Peyer's patch (tissue), 4 donors: Measurements from ENCODE around the gene TMEM259. TPM values are rescaled to one million over a fixed set of nuclear protein-coding genes. Genes with fewer than 3 reads are reported as not detected.

Experiments
- DNase-seq, 3 donors: peaks; one replicate each; pipeline ENCODE4 v3.0.0-alpha.2; 2017 to 2019
- H3K27ac ChIP-seq, 4 donors: fragments of 200-600 bp; sonication (generic); one replicate each; pipeline ENCODE4 v1.5.1; 2016 to 2019
- H3K27me3 ChIP-seq, 2 donors: fragments of 200-600 bp; sonication (generic); one replicate each; pipeline ENCODE4 v1.5.1; 2019
- H3K36me3 ChIP-seq, 3 donors: fragments of 200-600 bp; sonication (generic); one replicate each; pipeline ENCODE4 v1.5.1; 2016 to 2019
- H3K4me1 ChIP-seq, 4 donors: fragments of 200-600 bp; sonication (generic); one replicate each; pipeline ENCODE4 v1.5.1; 2016 to 2019
- H3K4me3 ChIP-seq, 4 donors: fragments of 200-600 bp; sonication (generic); 1 replicate in 3 of 4; 2 replicates in 1 of 4; pipeline ENCODE4 v1.5.1; 2016 to 2019; ENCODE audit warnings: mild to moderate bottlenecking in 1 of 4
- H3K9me3 ChIP-seq, 4 donors: fragments of 200-600 bp; sonication (generic); one replicate each; pipeline ENCODE4 v1.5.1; 2016 to 2019; ENCODE audit warnings: mild to moderate bottlenecking in 1 of 4
- POLR2A ChIP-seq, 2 donors: fragments of 450-650 bp; IDR thresholded peaks; one replicate each; pipeline ENCODE4 v1.5.1; 2017; ENCODE audit warnings: antibody characterized with exemption in 2 of 2, mild to moderate bottlenecking in 2 of 2, moderate library complexity in 2 of 2
- total RNA-seq, 4 donors: library from RNA; depleted of rRNA; stranded (reverse); fragments of >200 nt; gene quantifications; one replicate each; pipeline ENCODE4 v1.1.0, GENCODE V29; 2016
- TF ChIP-seq, protein P1 (sequence below), 6 experiments: fragments of 450-650 bp in 4 of 6; fragments of 200-600 bp in 2 of 6; sonication (generic) in 1 of 6; IDR thresholded peaks; one replicate each; pipeline ENCODE4 v1.5.1; 2017 to 2019; ENCODE audit warnings: antibody characterized with exemption in 6 of 6, mild to moderate bottlenecking in 3 of 6, moderate library complexity in 1 of 6

TMEM259 gene
- total RNA-seq, 4 donors from 2014 or later = 287 to 409 (median 366) TPM

DNA sequence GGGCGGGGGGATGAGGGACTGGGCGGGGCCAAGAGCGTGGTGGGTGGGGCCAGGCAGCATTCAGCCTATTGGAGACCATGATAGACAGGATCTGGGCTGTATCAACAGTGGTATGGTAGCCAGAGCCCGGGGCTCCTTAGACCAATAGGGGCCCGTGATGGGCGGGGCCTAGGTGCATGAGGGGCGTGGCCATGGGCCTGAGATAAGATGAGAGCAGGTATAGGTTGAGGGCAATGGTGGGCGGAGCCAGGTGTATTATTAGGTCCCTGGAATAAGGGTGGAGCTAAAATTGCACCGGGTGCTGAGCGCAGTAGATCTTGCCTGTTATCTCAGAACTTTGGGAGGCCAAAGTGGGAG lies 24.3 kb upstream of the TMEM259 start:
- TF ChIP-seq POLR2A (IDR thresholded peaks at IDR 0.05) = no peak
- TF ChIP-seq, protein P1, sequence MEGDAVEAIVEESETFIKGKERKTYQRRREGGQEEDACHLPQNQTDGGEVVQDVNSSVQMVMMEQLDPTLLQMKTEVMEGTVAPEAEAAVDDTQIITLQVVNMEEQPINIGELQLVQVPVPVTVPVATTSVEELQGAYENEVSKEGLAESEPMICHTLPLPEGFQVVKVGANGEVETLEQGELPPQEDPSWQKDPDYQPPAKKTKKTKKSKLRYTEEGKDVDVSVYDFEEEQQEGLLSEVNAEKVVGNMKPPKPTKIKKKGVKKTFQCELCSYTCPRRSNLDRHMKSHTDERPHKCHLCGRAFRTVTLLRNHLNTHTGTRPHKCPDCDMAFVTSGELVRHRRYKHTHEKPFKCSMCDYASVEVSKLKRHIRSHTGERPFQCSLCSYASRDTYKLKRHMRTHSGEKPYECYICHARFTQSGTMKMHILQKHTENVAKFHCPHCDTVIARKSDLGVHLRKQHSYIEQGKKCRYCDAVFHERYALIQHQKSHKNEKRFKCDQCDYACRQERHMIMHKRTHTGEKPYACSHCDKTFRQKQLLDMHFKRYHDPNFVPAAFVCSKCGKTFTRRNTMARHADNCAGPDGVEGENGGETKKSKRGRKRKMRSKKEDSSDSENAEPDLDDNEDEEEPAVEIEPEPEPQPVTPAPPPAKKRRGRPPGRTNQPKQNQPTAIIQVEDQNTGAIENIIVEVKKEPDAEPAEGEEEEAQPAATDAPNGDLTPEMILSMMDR (IDR thresholded peaks at IDR 0.05) = no peak

DNA sequence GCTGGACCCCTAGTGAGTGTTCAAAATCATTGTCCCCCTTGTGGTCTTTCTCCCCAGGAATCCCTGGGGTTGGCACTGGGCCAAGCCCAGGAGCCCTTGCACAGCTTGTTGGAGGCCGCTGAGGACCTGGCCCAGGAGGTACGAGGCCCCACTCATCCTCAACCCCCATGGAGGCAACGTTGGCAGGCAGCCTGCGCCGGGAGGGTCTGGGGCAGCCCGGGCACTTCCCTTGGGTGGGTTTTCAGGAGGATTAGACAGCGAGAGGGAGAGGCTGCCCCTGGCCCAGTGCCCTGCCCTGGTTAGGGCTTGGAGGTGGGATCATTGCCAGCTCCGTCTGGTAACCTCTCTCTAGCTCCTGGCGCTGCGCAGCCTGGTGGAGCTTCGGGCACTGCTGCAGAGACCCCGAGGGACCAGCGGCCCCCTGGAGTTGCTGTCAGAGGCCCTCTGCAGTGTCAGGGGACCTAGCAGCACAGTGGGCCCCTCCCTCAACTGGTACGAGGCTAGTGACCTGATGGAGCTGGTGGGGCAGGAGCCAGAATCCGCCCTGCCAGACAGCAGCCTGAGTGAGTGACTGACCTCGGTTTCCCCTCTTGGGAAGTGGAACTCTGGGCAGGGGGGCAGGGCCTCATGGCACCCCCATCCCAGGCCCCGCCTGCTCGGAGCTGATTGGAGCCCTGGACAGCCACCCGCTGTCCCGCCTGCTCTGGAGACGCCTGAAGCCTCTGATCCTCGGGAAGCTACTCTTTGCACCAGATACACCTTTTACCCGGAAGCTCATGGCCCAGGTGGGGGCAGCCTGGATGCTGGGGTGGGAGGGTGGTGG lies 22.0 kb upstream of the TMEM259 start:
- no peaks in the 10 kb centered on the region for H3K27me3 ChIP-seq
- peak overlapping the region in 2 of 4 donors; percentile 57 to 69 for H3K27ac ChIP-seq
- H3K36me3 ChIP-seq = peaks cover 0 to 5% (median 0%) of the 10 kb centered on the region in 3 donors
- peaks cover 3 to 46% (median 22%) of the 10 kb centered on the region in 4 donors for H3K4me1 ChIP-seq
- H3K9me3 ChIP-seq = no peaks in the 10 kb centered on the region
- peak overlapping the region in 2 of 4 donors; percentile 41 to 58 for H3K4me3 ChIP-seq
- TF ChIP-seq POLR2A (IDR thresholded peaks at IDR 0.05) = no peak
- TF ChIP-seq, protein P1 (IDR thresholded peaks at IDR 0.05) = peak in 1 of 6 experiments; percentile 5
- DNase-seq = peak in 1 of 3 donors; percentile 54

More for the DNA sequence above, 24.3 kb upstream of the TMEM259 start:
- no peak overlapping the region for H3K27ac ChIP-seq
- H3K27me3 ChIP-seq = no peaks in the 10 kb centered on the region
- H3K4me1 ChIP-seq = peaks cover 3 to 27% (median 12%) of the 10 kb centered on the region in 4 donors
- peaks cover 0 to 5% (median 0%) of the 10 kb centered on the region in 3 donors for H3K36me3 ChIP-seq
- DNase-seq = peak in 2 of 3 donors; percentile 69 to 77
- no peak overlapping the region for H3K4me3 ChIP-seq
- H3K9me3 ChIP-seq = no peaks in the 10 kb centered on the region

DNA sequence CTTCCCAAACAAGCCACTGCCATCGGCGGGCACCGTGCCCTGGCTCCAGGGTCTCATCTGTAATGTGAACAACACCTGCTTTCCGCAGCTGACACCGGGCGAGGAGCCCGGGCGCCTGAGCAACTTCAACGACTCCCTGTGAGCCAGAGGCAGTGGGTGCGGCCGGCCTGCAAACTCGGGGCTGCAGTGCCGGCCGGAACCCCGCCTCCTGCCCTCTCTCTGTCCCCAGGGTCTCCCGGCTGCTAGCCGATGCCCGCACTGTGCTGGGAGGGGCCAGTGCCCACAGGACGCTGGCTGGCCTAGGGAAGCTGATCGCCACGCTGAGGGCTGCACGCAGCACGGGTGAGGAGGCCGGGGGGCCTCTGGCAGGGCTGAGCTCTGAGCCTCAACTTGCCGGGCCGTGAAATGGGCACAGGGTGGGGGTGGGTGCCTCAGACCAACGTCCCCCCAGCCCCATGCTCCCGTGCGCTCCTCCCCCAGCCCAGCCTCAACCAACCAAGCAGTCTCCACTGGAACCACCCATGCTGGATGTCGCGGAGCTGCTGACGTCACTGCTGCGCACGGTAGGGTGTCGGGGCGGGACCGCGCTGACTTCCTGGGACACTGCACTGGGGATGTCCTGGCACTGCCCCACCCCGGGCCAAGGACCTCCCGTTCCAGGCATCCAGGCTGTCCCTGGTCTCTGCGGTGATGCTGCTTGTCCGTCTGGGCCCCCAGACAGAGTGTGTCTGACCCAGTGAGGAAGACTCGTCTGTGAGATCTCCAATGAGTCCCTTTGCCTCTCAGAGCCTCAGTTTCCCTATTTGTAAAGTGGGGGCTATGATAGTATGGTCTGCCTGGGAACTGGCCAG lies 21.1 kb upstream of the TMEM259 start:
- DNase-seq = peak in 2 of 3 donors; percentile 90
- Histone ChIP-seq H3K27ac (peak overlapping the region in 2 of 4 donors; percentile 57 to 69), H3K4me1 (peaks cover 3 to 46% (median 24%) of the 10 kb centered on the region in 4 donors), H3K27me3 (no peaks in the 10 kb centered on the region), H3K9me3 (no peaks in the 10 kb centered on the region), H3K4me3 (peak overlapping the region in 3 of 4 donors; percentile 41 to 62 (median 58)), H3K36me3 (peaks cover 0 to 3% (median 0%) of the 10 kb centered on the region in 3 donors)
- TF ChIP-seq POLR2A (IDR thresholded peaks at IDR 0.05) = peak in 1 of 2 donors; percentile 56
- TF ChIP-seq, protein P1 (IDR thresholded peaks at IDR 0.05) = no peak

- peak overlapping the region in 3 of 4 donors; percentile 57 to 88 (median 69) for H3K27ac ChIP-seq
- DNase-seq = no peak
- H3K27me3 ChIP-seq = no peaks in the 10 kb centered on the region
- peaks cover 0 to 3% (median 0%) of the 10 kb centered on the region in 3 donors for H3K36me3 ChIP-seq
- peak overlapping the region; percentile 47 to 67 (median 60) for H3K4me3 ChIP-seq
- TF ChIP-seq, protein P1 (IDR thresholded peaks at IDR 0.05) = no peak
- no peak for TF ChIP-seq POLR2A (IDR thresholded peaks at IDR 0.05)
- peaks cover 3 to 46% (median 21%) of the 10 kb centered on the region in 4 donors for H3K4me1 ChIP-seq
- no peaks in the 10 kb centered on the region for H3K9me3 ChIP-seq
Measured at GRCh38 chr19:1041272-1041834, 20.4 kb upstream of the TMEM259 start.
